Activated CD8-positive, alpha-beta memory T cell treated with anti-CD3 and anti-CD28 coated beads for 4 hours (primary cell): ENCODE measurements around the gene SEC14L6.
"Not testable (repeated sequence)": the region's sequence is repeated elsewhere in the genome, so short reads cannot be mapped to it uniquely, and the experiment has no call there.

Experiments used
- DNase-seq, 2 donors: peaks; one replicate each; pipeline ENCODE4 v3.0.0-alpha.2; 2020; ENCODE audit warnings: low read depth in 2 of 2

The SEC14L6 gene

GRCh38 chr22:30566125-30566524 is 19.6 kb upstream of the SEC14L6 start:
- DNase-seq = no peak

- DNase-seq = no peak
Measured at GRCh38 chr22:30565341-30565740, 18.8 kb upstream of the SEC14L6 start.

- DNase-seq = no peak
Measured at GRCh38 chr22:30564761-30565119, 18.2 kb upstream of the SEC14L6 start.

GRCh38 chr22:30564045-30564760 is 17.7 kb upstream of the SEC14L6 start:
- DNase-seq = no peak

GRCh38 chr22:30562366-30562765 is 15.8 kb upstream of the SEC14L6 start:
- no peak for DNase-seq

GRCh38 chr22:30561402-30562189 is 15.1 kb upstream of the SEC14L6 start:
- DNase-seq = no peak

- DNase-seq = not testable (repeated sequence)
Measured at GRCh38 chr22:30560643-30561202, 14.2 kb upstream of the SEC14L6 start.

GRCh38 chr22:30559889-30560288 is 13.3 kb upstream of the SEC14L6 start:
- no peak for DNase-seq

GRCh38 chr22:30557243-30557642 is 10.7 kb upstream of the SEC14L6 start:
- no peak for DNase-seq

- DNase-seq = no peak
Measured at GRCh38 chr22:30556388-30556787, 9.8 kb upstream of the SEC14L6 start.

- no peak for DNase-seq
Measured at GRCh38 chr22:30555282-30556210, 9.0 kb upstream of the SEC14L6 start.

GRCh38 chr22:30553971-30554370 is 7.4 kb upstream of the SEC14L6 start:
- DNase-seq = no peak

GRCh38 chr22:30552719-30553118 is 6.2 kb upstream of the SEC14L6 start:
- no peak for DNase-seq

GRCh38 chr22:30551813-30552212 is 5.3 kb upstream of the SEC14L6 start:
- DNase-seq = not testable (repeated sequence)

GRCh38 chr22:30547188-30547587 is 647 bp upstream of the SEC14L6 start:
- DNase-seq = no peak

- DNase-seq = no peak
Measured at GRCh38 chr22:30542811-30543188, 3.7 kb downstream of the SEC14L6 start.

GRCh38 chr22:30541961-30542810 is 4.4 kb downstream of the SEC14L6 start:
- DNase-seq = no peak

GRCh38 chr22:30541511-30541910 is 5.0 kb downstream of the SEC14L6 start:
- DNase-seq = not testable (repeated sequence)

- DNase-seq = no peak
Measured at GRCh38 chr22:30539368-30539767, 7.2 kb downstream of the SEC14L6 start.

GRCh38 chr22:30538280-30538679 is 8.3 kb downstream of the SEC14L6 start:
- no peak for DNase-seq
